Loucy (cell line): ENCODE data around the gene RFPL2.

Source experiments
- CTCF ChIP-seq: fragments of 200-600 bp; sonication (generic); conservative IDR thresholded peaks from 2 replicates; pipeline ENCODE4 v1.5.1; 2014; ENCODE audit warnings: mild to moderate bottlenecking, antibody characterized with exemption, low read length
- EZH2phosphoT487 ChIP-seq: fragments of 200-600 bp; IDR thresholded peaks from 2 replicates; pipeline ENCODE4 v1.6.1; 2018; ENCODE audit warnings: antibody characterized with exemption, mild to moderate bottlenecking, moderate library complexity, borderline replicate concordance

GRCh38 chr22:32199961-32200360 is 4.9 kb downstream of the RFPL2 start:
- no peak for TF ChIP-seq EZH2phosphoT487
- no peak for TF ChIP-seq CTCF
